ENCODE data around the gene TBL3. TPM values are rescaled to one million over a fixed set of nuclear protein-coding genes. Genes with fewer than 3 reads are reported as not detected.

TBL3 gene
- total RNA-seq, 1 experiment from 2014 or later = 31.8 TPM

DNA sequence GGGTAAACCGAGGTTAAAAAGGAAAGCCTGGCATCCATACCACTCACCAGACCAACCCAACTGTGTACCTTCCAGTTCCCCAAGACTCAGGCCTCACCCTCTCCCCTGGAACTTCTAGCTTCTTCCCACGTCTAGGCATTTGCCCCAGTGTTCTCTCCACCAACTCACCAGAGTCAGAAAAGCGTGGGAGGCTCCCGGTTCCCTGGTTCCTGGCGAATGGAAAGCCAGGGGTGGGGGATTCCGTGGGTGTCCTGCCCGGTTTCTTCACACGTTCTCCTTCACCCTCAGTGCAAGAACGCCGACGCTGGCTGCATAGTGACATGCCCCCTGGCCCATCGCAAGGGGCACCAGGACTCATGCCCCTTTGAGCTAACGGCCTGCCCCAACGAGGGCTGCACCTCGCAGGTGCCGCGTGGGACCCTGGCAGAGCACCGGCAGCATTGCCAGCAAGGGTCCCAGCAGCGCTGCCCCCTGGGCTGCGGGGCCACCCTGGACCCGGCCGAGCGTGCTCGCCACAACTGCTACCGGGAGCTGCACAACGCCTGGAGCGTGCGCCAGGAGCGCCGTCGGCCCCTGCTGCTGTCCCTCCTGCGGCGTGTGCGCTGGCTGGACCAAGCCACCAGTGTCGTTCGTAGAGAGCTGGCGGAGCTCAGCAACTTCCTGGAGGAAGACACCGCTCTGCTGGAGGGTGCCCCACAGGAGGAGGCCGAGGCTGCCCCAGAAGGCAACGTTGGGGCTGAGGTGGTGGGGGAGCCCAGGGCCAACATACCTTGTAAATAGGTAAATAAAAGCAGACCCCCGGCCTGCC lies 3.5 kb upstream of the TBL3 start:
- no peaks in the 10 kb centered on the region for H3K9me3 ChIP-seq (replicated peaks)
- peaks cover 12% of the 10 kb centered on the region for H3K36me3 ChIP-seq
- DNase-seq = no peak

DNA sequence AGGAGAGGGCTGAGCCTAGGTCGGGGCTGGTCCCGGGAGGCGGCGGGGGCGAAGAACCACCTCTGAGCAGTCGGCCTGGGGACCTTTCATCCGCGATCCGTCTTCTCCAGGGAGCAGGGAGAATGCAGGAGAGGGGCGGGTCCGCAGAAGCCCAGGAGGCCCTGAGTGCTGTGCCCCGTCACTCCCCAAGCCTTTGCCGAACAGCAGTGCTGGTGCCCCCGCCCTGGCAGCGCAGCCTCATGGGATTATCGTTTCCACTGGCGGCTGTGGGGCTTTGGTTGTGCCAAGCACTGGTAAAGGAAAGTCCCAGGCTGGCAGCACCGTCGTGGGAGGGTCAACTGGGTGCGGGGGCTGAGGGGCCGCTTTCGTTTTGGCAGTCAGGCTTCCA lies 631 bp downstream of the TBL3 start:
- H3K36me3 ChIP-seq = peaks cover 17% of the 10 kb centered on the region
- no peak for DNase-seq

More for the DNA sequence above, 3.5 kb upstream of the TBL3 start:
- Histone ChIP-seq H3K27ac (no peak overlapping the region), H3K4me1 (0 out of 2 replicates have a peak, but pooled peaks cover under 1% of the 10 kb centered on the region), H3K4me3 (no peak overlapping the region), H3K27me3 (no peaks in the 10 kb centered on the region)

DNA sequence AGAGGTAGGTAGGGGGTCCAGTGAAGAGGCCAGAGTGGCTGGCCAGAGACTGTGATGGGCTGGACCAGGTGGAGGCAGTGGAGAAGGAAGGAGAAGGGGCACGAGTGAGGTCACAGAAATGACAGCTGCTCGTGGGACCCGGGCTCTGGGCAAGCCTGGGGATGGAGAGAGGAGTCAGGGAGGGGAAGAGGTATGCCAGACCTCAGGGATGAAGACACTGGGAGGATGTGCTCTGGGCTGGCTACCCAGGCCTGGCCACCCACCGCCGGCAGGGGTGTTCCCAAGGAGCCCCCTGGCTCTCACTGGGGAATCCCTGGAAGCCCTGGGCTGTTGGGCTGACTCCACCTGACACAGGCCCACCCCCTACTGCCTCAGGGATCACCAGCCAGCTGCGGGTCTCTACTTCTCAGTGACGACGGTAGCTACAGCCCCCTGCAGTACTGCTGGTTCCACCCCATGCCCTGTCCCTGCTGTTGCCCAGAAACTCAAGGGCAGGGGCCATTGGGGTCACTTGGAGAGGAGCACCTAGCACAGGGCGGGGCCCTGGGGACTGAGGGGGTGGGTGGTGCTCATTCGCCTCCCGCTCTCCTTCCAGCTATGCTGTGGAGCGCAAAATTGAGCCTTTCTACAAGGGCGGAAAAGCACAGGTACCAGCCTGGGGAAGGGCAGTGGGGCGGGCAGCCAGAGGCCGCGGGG lies 1.8 kb downstream of the TBL3 start:
- no peaks in the 10 kb centered on the region for H3K27me3 ChIP-seq
- no peaks in the 10 kb centered on the region for H3K9me3 ChIP-seq (replicated peaks)
- H3K4me3 ChIP-seq = peak overlapping the region; percentile 89
- peak; percentile 72 to 73 for DNase-seq
- peaks cover 8% of the 10 kb centered on the region; the same call in 1 of the 2 replicates for H3K4me1 ChIP-seq
- peak overlapping the region; percentile 46 for H3K27ac ChIP-seq
- H3K36me3 ChIP-seq = peaks cover 29% of the 10 kb centered on the region

More for the DNA sequence above, 631 bp downstream of the TBL3 start:
- no peaks in the 10 kb centered on the region for H3K9me3 ChIP-seq (replicated peaks)
- H3K4me1 ChIP-seq = peaks cover 8% of the 10 kb centered on the region; the same call in 1 of the 2 replicates
- H3K4me3 ChIP-seq = peak overlapping the region; percentile 89
- peak overlapping the region; percentile 46 for H3K27ac ChIP-seq
- no peaks in the 10 kb centered on the region for H3K27me3 ChIP-seq

DNA sequence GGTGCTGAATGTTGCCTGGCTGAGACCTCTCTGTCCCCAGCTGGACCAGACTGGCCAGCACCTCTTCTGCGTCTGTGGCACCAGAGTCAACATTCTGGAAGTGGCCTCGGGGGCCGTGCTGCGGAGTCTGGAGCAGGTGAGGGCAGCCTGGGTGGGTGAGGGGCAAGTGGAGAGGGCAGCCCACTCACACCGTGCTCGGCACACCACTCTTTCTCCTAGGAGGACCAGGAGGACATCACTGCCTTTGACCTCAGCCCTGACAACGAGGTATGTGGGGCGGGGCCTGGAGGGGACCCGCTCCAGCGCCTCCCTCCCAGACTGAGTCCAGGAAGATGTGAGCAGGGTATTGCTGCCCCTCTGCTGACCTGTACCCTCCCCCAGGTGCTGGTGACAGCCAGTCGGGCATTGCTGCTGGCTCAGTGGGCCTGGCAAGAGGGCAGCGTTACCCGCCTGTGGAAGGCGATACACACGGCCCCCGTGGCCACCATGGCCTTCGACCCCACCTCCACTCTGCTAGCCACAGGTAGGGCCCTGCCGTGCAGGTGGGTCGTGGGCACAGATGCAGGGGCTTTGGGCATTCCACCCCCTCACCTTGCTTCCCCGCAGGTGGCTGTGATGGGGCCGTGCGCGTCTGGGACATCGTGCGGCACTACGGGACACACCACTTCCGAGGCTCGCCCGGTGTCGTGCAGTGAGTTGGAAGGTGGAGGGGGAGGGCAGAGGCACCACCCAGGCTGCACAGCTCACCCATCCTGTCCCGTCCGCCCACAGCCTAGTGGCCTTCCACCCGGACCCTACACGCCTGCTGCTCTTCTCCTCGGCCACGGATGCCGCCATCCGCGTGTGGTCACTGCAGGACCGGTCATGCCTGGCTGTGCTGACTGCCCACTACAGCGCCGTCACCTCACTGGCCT lies 2.6 kb downstream of the TBL3 start:
- H3K4me3 ChIP-seq = no peak overlapping the region
- H3K9me3 ChIP-seq (replicated peaks) = no peaks in the 10 kb centered on the region
- no peak for DNase-seq
- H3K4me1 ChIP-seq = peaks cover 8% of the 10 kb centered on the region; the same call in 1 of the 2 replicates
- H3K27me3 ChIP-seq = no peaks in the 10 kb centered on the region
- no peak overlapping the region for H3K27ac ChIP-seq
- peaks cover 32% of the 10 kb centered on the region for H3K36me3 ChIP-seq

GRCh38 chr16:1975432-1976215 lies 3.8 kb downstream of the TBL3 start:
- DNase-seq = no peak
- H3K9me3 ChIP-seq (replicated peaks) = no peaks in the 10 kb centered on the region
- peaks cover 37% of the 10 kb centered on the region for H3K36me3 ChIP-seq
- H3K27me3 ChIP-seq = no peaks in the 10 kb centered on the region
- H3K4me1 ChIP-seq = peaks cover 11% of the 10 kb centered on the region; the same call in 1 of the 2 replicates
- no peak overlapping the region for H3K27ac ChIP-seq
- no peak overlapping the region for H3K4me3 ChIP-seq

DNA sequence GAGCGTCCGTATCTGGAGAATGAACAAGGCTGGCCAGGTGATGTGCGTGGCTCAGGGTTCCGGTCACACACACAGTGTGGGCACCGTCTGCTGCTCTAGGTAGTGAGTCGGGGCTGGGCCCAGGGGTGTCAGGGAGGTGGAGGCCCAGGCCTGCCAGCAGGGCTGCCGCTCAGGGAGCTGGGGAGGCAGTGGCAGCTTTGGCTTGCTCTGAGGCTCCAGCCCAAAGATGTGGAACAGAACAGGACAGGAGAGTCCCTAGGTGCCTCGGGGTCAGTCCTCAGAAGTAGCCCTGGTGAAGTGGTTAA lies 4.3 kb downstream of the TBL3 start:
- Histone ChIP-seq H3K36me3 (peaks cover 37% of the 10 kb centered on the region), H3K9me3 (replicated peaks) (no peaks in the 10 kb centered on the region), H3K4me3 (no peak overlapping the region), H3K27ac (no peak overlapping the region), H3K27me3 (no peaks in the 10 kb centered on the region), H3K4me1 (peaks cover 17% of the 10 kb centered on the region)
- no peak for DNase-seq

GRCh38 chr16:1976951-1977874 lies 5.4 kb downstream of the TBL3 start:
- Histone ChIP-seq H3K27me3 (no peaks in the 10 kb centered on the region), H3K27ac (no peak overlapping the region), H3K4me3 (no peak overlapping the region), H3K36me3 (peaks cover 37% of the 10 kb centered on the region), H3K4me1 (peaks cover 26% of the 10 kb centered on the region), H3K9me3 (replicated peaks) (no peaks in the 10 kb centered on the region)
- no peak for DNase-seq

DNA sequence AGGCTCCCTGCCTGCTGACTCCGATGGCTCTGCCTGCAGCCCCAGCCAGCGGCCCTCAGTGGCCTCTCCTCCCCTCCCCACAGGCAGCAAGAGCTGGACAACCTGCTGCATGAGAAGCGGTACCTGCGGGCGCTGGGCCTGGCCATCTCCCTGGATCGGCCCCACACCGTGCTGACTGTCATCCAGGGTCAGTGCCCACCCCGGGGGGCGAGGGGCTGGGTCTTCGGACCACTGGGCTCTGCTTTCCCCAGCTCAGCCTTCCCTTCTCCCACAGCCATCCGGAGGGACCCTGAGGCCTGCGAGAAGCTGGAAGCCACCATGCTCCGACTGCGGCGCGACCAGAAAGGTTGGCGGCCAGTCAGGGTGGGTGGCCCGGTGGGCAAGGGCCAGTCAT lies 6.0 kb downstream of the TBL3 start:
- peaks cover 32% of the 10 kb centered on the region for H3K4me1 ChIP-seq
- peaks cover 37% of the 10 kb centered on the region for H3K36me3 ChIP-seq
- no peaks in the 10 kb centered on the region for H3K27me3 ChIP-seq
- no peaks in the 10 kb centered on the region for H3K9me3 ChIP-seq (replicated peaks)
- no peak overlapping the region for H3K27ac ChIP-seq
- H3K4me3 ChIP-seq = no peak overlapping the region
- no peak for DNase-seq

DNA sequence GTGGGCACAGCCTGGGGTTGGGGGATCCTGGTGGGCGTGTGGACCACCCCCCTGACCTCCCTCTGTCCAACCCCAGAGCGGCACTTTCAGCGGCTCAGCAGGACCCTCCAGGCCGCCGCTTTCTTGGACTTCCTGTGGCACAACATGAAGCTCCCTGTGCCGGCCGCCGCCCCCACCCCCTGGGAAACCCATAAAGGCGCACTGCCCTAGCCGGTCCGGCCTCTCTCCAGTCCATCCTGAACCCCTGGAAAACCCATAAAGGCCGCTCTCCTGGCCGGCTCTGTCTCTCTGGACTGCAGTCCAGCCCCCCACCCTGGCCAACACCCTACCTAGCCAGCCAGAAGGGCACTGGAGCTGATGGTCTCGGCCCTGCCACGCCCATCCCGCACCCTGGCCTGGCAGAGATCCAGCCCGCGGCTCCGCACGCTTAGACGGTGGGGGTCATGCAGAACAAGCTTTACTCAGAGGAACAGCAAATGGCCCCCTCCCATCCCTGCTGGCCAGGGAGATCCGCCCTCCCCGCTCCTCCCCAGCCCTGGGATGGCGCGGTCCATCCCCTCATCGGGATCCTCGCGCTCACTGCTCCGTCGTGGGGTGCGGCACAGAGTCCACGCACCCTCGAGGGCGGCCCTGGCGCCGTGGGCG lies 6.7 kb downstream of the TBL3 start:
- no peak overlapping the region for H3K27ac ChIP-seq
- no peaks in the 10 kb centered on the region for H3K9me3 ChIP-seq (replicated peaks)
- no peak overlapping the region for H3K4me3 ChIP-seq
- no peaks in the 10 kb centered on the region for H3K27me3 ChIP-seq
- H3K36me3 ChIP-seq = peaks cover 37% of the 10 kb centered on the region
- H3K4me1 ChIP-seq = peaks cover 34% of the 10 kb centered on the region
- DNase-seq = no peak

DNA sequence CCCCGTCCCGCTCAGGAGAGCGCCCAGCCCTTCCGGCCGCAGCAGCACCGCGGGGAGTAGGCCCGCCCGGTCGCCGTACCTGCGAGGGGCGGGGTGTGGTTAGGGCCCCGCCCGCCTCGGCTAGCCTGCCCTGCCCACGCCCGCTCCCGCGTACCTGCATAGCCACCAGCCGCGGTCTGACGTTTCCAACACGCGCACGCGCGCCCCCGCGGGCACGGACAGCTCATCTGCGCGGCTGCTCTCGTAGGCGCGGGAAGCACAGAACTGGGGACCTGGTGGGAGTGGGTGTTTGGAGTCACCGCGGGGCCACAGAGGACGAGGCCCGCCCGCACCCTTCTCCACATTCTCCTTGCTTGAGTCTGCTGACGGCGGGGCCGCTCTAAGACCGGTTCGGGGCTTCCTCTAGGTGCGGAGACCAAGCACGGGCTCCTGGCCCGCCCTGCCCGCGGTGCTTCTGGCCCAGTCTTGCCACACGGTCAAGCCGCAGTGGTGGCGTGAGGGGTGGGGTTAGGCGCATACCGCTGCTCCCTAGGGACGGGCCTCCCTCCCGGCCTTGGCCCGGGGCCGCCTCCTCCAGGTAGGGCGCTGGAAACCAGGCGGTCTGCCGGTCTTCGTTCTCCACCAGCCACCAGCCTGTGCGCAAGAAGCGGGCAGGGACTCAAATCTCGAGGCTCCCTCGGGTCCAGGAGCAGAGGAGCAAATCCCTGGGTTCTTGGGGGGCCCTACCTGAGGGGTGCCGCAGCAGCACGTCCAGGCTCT lies 7.6 kb downstream of the TBL3 start:
- H3K36me3 ChIP-seq = peaks cover 37% of the 10 kb centered on the region
- H3K4me1 ChIP-seq = peaks cover 30% of the 10 kb centered on the region
- H3K27ac ChIP-seq = no peak overlapping the region
- no peak overlapping the region for H3K4me3 ChIP-seq
- H3K27me3 ChIP-seq = no peaks in the 10 kb centered on the region
- H3K9me3 ChIP-seq (replicated peaks) = no peaks in the 10 kb centered on the region
- DNase-seq = no peak

DNA sequence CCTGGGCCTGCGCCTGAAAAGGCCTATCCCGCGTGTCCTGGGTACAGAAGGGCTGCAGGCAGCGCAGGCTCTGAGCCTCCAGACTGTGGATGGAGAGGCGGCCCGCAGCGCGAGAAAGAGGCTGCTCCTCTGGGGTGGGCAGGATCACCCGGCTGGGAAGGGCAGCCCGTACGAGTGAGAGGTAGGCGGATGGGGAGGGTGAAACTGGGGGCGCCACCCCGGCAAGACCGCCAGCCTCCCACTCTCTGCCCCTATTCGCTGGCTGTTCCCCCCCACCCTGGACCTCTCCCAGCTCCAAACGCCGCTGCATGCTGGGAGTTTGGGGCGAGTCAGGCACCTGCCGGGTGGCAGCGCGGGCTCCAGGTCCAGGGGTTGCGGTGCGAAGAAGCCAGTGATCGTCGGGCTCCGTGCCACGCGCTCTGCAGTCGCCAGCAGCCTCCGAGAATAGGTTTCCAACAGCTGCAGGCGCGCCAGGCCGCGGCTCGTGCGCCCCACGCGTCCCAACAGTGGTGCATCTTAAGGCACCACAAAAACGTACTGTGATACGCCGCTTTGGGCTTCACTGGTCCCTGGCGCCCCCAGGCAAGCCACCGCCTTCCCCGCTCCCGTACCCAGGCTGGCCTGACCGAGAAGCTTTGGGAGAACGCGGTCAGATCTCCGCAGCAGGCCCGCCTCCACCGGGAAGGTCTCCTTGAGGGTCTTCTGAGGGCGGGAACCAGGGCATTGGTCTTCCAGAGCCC lies 8.3 kb downstream of the TBL3 start:
- Histone ChIP-seq H3K9me3 (replicated peaks) (no peaks in the 10 kb centered on the region), H3K36me3 (peaks cover 37% of the 10 kb centered on the region), H3K4me1 (peaks cover 30% of the 10 kb centered on the region), H3K27ac (no peak overlapping the region), H3K27me3 (no peaks in the 10 kb centered on the region), H3K4me3 (no peak overlapping the region)
- DNase-seq = no peak

DNA sequence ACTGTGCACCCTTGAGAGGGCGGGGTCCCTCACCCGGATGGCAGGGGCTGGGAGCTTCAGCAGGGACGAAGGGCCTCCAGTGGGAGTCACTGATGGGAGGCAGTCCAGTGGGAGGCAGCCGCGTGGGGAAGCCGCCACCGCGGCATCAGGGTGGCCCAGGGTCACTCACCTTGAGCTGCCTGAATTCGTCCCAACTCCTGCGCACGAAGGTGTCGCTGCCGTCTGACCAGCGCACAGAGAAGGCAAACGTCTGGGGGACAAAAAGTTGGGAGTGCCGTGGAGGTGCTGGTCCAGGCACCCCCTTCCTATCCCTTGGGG lies 8.9 kb downstream of the TBL3 start:
- Histone ChIP-seq H3K9me3 (replicated peaks) (no peaks in the 10 kb centered on the region), H3K27me3 (no peaks in the 10 kb centered on the region), H3K4me3 (no peak overlapping the region), H3K27ac (no peak overlapping the region), H3K4me1 (peaks cover 30% of the 10 kb centered on the region), H3K36me3 (peaks cover 34% of the 10 kb centered on the region)
- DNase-seq = no peak

Measured in SJCRH30 (cell line).